ENCODE measurements around the gene NEB.

NEB gene

DNA sequence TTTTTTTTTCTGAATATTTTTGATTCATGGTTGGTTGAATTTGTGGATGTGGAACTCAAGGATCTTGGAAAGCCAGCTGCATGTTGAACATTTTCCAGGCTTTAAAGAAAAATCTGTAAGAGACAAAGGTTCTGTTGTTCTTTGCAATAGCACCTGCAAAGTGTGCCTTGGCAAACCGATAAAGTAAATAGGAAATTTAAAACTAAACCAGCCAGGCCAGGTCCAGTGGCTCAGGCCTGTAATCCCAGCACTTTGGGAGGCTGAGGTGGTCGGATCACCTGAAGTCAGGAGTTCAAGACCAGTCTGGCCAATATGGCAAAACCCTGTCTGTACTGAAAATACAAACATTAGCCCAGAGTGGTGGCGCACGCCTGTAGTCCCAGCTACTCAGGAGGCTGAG lies 250.2 kb downstream of the NEB start:
- Histone ChIP-seq H3K9me3 (ENCODE audit: control insufficient read depth, insufficient read depth, low read length) (no peaks in the 10 kb centered on the region), H3K36me3 (ENCODE audit: control insufficient read depth, insufficient read depth, low read length) (peaks cover 2% of the 10 kb centered on the region), H3K4me1 (ENCODE audit: control insufficient read depth, insufficient read depth, low read length) (no peaks in the 10 kb centered on the region), H3K4me3 (ENCODE audit: low read depth, low read length) (no peak overlapping the region), H3K27me3 (ENCODE audit: control insufficient read depth, insufficient read depth, low read length) (no peaks in the 10 kb centered on the region), H3K9ac (ENCODE audit: low read depth, low read length) (no peak overlapping the region)

DNA sequence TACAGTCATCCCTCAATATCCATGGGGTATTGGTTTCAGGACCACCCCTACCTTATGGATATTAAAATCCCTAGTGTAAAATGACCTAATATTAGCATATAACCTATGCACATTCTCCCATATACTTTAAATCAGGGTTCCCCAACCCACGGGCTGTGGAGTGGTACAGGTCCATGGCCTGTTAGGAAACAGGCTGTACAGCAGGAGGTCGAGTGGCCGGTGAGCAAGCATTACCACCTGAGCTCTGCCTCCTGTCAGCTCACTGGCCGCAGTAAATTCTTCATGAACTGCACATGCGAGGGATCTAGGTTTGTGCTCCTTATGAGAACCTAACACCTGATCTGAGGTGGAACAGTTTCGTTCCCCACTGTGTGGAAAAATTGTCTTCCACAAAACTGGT lies 250.7 kb downstream of the NEB start:
- H3K36me3 ChIP-seq (ENCODE audit: control insufficient read depth, insufficient read depth, low read length), result peaks cover 2% of the 10 kb centered on the region
- H3K4me1 ChIP-seq (ENCODE audit: control insufficient read depth, insufficient read depth, low read length), result no peaks in the 10 kb centered on the region
- H3K9me3 ChIP-seq (ENCODE audit: control insufficient read depth, insufficient read depth, low read length), result no peaks in the 10 kb centered on the region
- H3K4me3 ChIP-seq (ENCODE audit: low read depth, low read length), result no peak overlapping the region
- H3K9ac ChIP-seq (ENCODE audit: low read depth, low read length), result no peak overlapping the region
- no peaks in the 10 kb centered on the region for H3K27me3 ChIP-seq (ENCODE audit: control insufficient read depth, insufficient read depth, low read length)

DNA sequence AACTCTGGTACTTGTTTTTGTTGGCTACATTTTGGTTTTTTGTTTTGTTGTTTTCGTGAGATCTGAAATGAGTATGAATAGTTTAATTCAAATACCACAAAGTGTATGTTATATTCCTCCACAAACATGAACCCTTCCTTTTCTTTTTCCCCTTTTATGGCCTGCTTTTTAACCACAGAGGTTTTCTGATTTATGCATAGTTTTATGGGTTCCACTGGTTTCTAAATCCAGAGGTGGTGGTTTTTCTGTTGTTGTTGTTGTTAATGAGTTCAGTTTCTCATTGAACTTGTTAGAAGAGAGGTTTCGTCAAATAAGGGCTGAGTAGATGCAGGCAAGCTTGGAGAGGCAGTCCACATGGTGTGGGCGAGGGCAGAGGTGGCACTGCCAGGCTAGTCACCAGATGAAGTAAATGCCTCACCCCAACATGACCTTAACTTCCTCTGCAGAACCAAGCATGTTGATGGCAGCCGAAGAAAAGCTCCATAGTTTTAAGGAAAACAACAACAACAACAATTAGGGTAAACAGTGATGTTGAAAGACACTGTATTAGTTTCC lies 252.0 kb downstream of the NEB start:
- Histone ChIP-seq H3K36me3 (ENCODE audit: control insufficient read depth, insufficient read depth, low read length) (peaks cover 2% of the 10 kb centered on the region), H3K9ac (ENCODE audit: low read depth, low read length) (no peak overlapping the region), H3K4me1 (ENCODE audit: control insufficient read depth, insufficient read depth, low read length) (no peaks in the 10 kb centered on the region), H3K9me3 (ENCODE audit: control insufficient read depth, insufficient read depth, low read length) (no peaks in the 10 kb centered on the region), H3K27me3 (ENCODE audit: control insufficient read depth, insufficient read depth, low read length) (no peaks in the 10 kb centered on the region), H3K4me3 (ENCODE audit: low read depth, low read length) (no peak overlapping the region)

DNA sequence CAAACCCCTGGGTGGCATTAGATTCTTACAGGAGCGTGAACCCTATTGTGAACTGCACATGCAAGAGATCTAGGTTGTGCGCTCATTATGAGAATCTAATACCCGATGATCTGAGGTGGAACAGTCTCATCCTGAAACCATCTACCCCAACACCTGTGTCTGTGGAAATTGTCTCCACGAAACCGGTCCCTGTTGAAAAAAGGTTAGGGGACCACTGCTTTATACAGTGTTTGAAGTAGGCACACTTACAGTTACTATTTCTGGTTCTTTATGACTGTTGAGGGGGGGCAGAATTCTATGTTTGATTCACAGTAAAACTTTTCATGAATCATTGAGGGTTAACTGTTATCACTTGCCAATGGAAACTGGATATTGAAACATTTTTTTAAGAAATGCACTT lies 252.5 kb downstream of the NEB start:
- Histone ChIP-seq H3K36me3 (ENCODE audit: control insufficient read depth, insufficient read depth, low read length) (peaks cover 2% of the 10 kb centered on the region), H3K27me3 (ENCODE audit: control insufficient read depth, insufficient read depth, low read length) (no peaks in the 10 kb centered on the region), H3K4me1 (ENCODE audit: control insufficient read depth, insufficient read depth, low read length) (no peaks in the 10 kb centered on the region), H3K9ac (ENCODE audit: low read depth, low read length) (no peak overlapping the region), H3K4me3 (ENCODE audit: low read depth, low read length) (no peak overlapping the region), H3K9me3 (ENCODE audit: control insufficient read depth, insufficient read depth, low read length) (no peaks in the 10 kb centered on the region)

DNA sequence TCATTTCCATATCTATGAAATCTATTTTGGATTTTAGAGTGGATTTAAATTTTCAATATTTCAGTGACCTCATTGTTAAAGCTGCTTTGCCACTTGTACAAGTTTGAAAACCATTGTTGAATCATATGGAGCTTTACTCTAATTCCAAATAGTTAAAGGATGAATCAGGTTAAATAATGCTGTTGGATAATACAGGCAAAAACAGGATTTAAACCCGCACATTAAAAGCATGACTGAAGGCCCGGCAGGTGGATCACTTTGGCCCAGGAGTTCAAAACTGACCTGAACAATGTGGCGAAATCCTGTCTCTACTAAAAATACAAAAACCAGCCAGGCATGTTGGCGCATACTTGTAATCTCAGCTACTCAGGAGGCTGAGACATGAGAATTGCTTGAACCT lies 256.3 kb downstream of the NEB start:
- Histone ChIP-seq H3K4me1 (ENCODE audit: control insufficient read depth, insufficient read depth, low read length) (no peaks in the 10 kb centered on the region), H3K9me3 (ENCODE audit: control insufficient read depth, insufficient read depth, low read length) (no peaks in the 10 kb centered on the region), H3K27me3 (ENCODE audit: control insufficient read depth, insufficient read depth, low read length) (no peaks in the 10 kb centered on the region), H3K36me3 (ENCODE audit: control insufficient read depth, insufficient read depth, low read length) (no peaks in the 10 kb centered on the region), H3K4me3 (ENCODE audit: low read depth, low read length) (no peak overlapping the region), H3K9ac (ENCODE audit: low read depth, low read length) (no peak overlapping the region)

DNA sequence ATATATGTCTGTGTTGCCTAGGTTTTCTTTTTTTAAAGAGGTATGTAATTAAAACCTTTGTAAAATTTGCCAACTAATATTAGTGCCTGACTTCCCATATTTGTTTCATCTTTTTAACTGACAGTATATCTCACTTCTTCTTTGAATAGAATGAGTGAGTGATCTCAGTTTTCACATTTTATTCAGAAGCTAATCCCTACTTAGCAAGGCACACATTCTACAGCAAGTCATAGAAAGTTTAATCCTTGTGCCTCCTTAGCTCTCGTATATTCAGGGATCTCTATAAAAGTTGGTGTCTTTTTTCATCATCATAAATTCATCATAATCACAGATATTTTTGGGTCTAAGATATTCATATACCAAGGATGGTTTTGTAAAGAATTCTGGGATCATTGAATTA lies 258.0 kb downstream of the NEB start:
- no peaks in the 10 kb centered on the region for H3K36me3 ChIP-seq (ENCODE audit: control insufficient read depth, insufficient read depth, low read length)

DNA sequence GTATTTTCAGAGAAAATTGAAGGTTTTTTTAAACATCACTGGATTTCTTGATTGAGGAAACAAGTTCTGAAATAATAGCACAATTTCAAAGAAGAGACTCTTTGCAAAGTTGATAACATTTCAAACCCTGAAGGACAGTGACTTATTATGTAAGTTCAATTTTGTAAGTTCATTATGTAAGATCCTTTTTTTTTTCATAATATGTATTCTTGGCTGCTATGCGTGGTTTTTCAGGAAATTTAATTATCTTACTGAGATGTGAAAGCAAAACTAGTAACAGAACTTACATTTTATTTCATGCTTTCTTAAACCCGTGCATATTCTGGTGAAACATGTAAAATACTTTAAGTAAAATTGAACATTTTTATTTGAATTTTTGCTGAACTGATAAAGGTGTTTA lies 259.2 kb downstream of the NEB start:
- Histone ChIP-seq H3K4me1 (ENCODE audit: control insufficient read depth, insufficient read depth, low read length) (no peaks in the 10 kb centered on the region), H3K4me3 (ENCODE audit: low read depth, low read length) (no peak overlapping the region), H3K27me3 (ENCODE audit: control insufficient read depth, insufficient read depth, low read length) (no peaks in the 10 kb centered on the region), H3K36me3 (ENCODE audit: control insufficient read depth, insufficient read depth, low read length) (no peaks in the 10 kb centered on the region), H3K9me3 (ENCODE audit: control insufficient read depth, insufficient read depth, low read length) (no peaks in the 10 kb centered on the region), H3K9ac (ENCODE audit: low read depth, low read length) (no peak overlapping the region)

More for the DNA sequence above, 258.0 kb downstream of the NEB start:
- Histone ChIP-seq H3K9ac (ENCODE audit: low read depth, low read length) (no peak overlapping the region), H3K27me3 (ENCODE audit: control insufficient read depth, insufficient read depth, low read length) (no peaks in the 10 kb centered on the region), H3K4me3 (ENCODE audit: low read depth, low read length) (no peak overlapping the region), H3K9me3 (ENCODE audit: control insufficient read depth, insufficient read depth, low read length) (no peaks in the 10 kb centered on the region), H3K4me1 (ENCODE audit: control insufficient read depth, insufficient read depth, low read length) (no peaks in the 10 kb centered on the region)

DNA sequence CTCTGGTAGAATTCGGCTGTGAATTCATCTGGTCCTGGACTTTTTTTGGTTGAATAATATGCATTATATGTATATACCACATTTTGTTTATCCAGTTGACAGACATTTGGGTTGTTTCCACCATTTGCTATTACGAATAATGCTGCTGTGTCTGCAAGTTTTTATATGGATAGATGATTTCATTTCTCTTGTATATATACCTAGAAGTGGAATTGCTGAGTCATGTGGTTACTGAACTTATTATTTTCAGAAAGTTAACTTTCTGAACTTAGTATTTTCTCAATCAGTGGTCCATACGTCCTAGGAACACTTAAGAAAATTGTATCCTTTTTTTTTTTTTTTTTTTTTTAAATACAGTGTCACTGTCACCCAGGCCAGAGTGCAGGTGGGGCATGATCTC lies 261.3 kb downstream of the NEB start:
- H3K27me3 ChIP-seq (ENCODE audit: control insufficient read depth, insufficient read depth, low read length), result no peaks in the 10 kb centered on the region
- peaks cover 7% of the 10 kb centered on the region for H3K36me3 ChIP-seq (ENCODE audit: control insufficient read depth, insufficient read depth, low read length)
- no peak overlapping the region for H3K9ac ChIP-seq (ENCODE audit: low read depth, low read length)
- no peaks in the 10 kb centered on the region for H3K4me1 ChIP-seq (ENCODE audit: control insufficient read depth, insufficient read depth, low read length)
- no peak overlapping the region for H3K4me3 ChIP-seq (ENCODE audit: low read depth, low read length)
- H3K9me3 ChIP-seq (ENCODE audit: control insufficient read depth, insufficient read depth, low read length), result no peaks in the 10 kb centered on the region

DNA sequence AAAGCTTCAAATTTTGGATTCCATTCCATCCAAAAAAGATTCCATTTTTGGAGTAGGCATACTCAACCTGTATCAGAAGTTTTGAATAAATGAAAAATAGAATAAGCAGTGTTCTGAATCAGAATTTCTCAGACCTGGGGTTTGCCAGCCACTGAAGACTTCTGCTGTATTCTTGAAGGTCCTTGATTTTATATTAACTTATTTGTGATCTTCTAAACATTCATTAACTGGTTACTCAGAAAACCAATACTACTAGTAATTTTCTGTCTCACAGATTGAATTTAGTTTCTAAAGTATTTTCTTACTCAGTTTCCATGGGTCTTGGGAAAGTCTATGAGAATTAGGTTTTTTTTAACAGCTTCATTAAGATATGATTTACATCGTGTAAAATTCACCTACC lies 263.7 kb downstream of the NEB start:
- Histone ChIP-seq H3K4me1 (ENCODE audit: control insufficient read depth, insufficient read depth, low read length) (no peaks in the 10 kb centered on the region), H3K36me3 (ENCODE audit: control insufficient read depth, insufficient read depth, low read length) (peaks cover 21% of the 10 kb centered on the region), H3K9me3 (ENCODE audit: control insufficient read depth, insufficient read depth, low read length) (no peaks in the 10 kb centered on the region), H3K9ac (ENCODE audit: low read depth, low read length) (no peak overlapping the region), H3K27me3 (ENCODE audit: control insufficient read depth, insufficient read depth, low read length) (no peaks in the 10 kb centered on the region), H3K4me3 (ENCODE audit: low read depth, low read length) (no peak overlapping the region)

DNA sequence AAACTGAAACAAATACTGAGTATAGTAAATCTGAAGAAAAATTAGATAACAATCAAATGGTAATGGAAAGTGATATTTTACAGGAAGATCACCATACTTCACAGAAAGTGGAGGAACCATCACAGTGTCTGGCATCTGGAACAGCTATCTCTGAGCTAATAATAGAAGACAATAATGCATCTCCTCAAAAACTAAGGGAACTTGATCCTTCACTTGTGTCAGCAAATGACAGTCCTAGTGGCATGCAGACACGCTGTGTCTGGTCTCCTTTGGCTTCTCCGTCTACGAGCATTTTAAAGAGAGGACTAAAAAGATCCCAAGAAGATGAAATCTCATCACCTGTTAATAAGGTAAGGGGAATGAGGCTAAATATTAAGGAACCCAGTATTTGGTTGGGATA lies 268.5 kb downstream of the NEB start:
- no peak overlapping the region for H3K4me3 ChIP-seq (ENCODE audit: low read depth, low read length)

DNA sequence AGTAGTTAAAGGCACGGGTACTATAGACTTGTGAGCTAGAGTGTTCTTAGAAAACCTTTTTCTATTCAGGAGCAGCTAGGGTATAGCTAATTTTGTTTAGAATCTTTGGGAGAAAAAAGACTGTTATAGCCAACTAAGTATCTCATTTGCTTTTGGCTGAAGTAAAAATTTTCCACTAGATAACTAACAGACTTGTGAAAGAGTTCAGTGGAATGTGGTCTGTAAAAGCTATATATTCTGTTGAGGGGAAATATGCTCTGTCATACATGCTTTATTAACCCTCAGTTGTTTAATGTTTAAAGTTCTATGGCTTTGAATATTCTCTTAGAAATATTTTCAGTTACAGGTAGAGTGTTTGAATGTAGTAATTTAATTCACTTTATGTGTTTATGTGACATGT lies 274.9 kb downstream of the NEB start:
- H3K9me3 ChIP-seq (ENCODE audit: control insufficient read depth, insufficient read depth, low read length), result no peaks in the 10 kb centered on the region
- H3K27me3 ChIP-seq (ENCODE audit: control insufficient read depth, insufficient read depth, low read length), result no peaks in the 10 kb centered on the region
- no peak overlapping the region for H3K9ac ChIP-seq (ENCODE audit: low read depth, low read length)
- peaks cover 6% of the 10 kb centered on the region for H3K4me1 ChIP-seq (ENCODE audit: control insufficient read depth, insufficient read depth, low read length)
- H3K4me3 ChIP-seq (ENCODE audit: low read depth, low read length), result no peak overlapping the region
- H3K36me3 ChIP-seq (ENCODE audit: control insufficient read depth, insufficient read depth, low read length), result peaks cover 28% of the 10 kb centered on the region

More for the DNA sequence above, 268.5 kb downstream of the NEB start:
- Histone ChIP-seq H3K36me3 (ENCODE audit: control insufficient read depth, insufficient read depth, low read length) (peaks cover 32% of the 10 kb centered on the region), H3K9me3 (ENCODE audit: control insufficient read depth, insufficient read depth, low read length) (no peaks in the 10 kb centered on the region), H3K4me1 (ENCODE audit: control insufficient read depth, insufficient read depth, low read length) (peaks cover 6% of the 10 kb centered on the region), H3K9ac (ENCODE audit: low read depth, low read length) (no peak overlapping the region), H3K27me3 (ENCODE audit: control insufficient read depth, insufficient read depth, low read length) (no peaks in the 10 kb centered on the region)

DNA sequence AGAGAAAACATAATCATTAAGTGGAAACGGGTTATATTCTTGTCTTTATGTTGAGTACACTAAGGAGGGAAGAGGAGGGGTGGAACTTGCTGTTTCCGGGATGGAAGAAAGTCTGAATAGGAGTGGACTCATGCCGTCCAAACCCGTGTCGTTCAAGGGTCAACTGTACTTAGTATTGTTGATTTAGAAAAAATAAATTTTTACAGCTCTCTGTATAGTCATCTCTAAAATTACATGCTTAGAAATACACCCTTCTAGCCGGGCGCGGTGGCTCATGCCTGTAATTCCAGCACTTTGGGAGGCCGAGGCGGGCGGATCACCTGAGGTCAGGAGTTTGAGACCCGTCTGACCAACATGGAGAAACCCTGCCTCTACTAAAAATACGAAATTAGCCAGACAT lies 295.1 kb downstream of the NEB start:
- Histone ChIP-seq H3K9me3 (ENCODE audit: control insufficient read depth, insufficient read depth, low read length) (no peaks in the 10 kb centered on the region), H3K36me3 (ENCODE audit: control insufficient read depth, insufficient read depth, low read length) (peaks cover 25% of the 10 kb centered on the region)

More for the DNA sequence above, 295.1 kb downstream of the NEB start:
- H3K9ac ChIP-seq (ENCODE audit: low read depth, low read length), result no peak overlapping the region
- H3K27me3 ChIP-seq (ENCODE audit: control insufficient read depth, insufficient read depth, low read length), result no peaks in the 10 kb centered on the region
- H3K4me3 ChIP-seq (ENCODE audit: low read depth, low read length), result no peak overlapping the region
- no peaks in the 10 kb centered on the region for H3K4me1 ChIP-seq (ENCODE audit: control insufficient read depth, insufficient read depth, low read length)
